WTC11 (cell line): ENCODE measurements around the gene NIN. TPM values are rescaled to one million over a fixed set of nuclear protein-coding genes. Genes with fewer than 3 reads are reported as not detected.
"Not testable (repeated sequence)": the region's sequence is repeated elsewhere in the genome, so short reads cannot be mapped to it uniquely, and the experiment has no call there.

Experiments
- ATAC-seq: fragments of 200-7000 bp; cut with Tn5 transposase; 2 replicates; pipeline ENCODE4 v1.10.0; 2021; ENCODE audit warnings: mild to moderate bottlenecking, moderate library complexity
- CTCF ChIA-PET: fragments of 300-600 bp; sonication (Branson Sonifier 250); formaldehyde crosslinking; loops from one replicate; lab custom pipeline; 2021; ENCODE audit warnings: antibody characterized with exemption; lab: Charles Lee
- POLR2A ChIA-PET: fragments of 350-600 bp; sonication (Branson Sonifier 250); formaldehyde crosslinking; loops from one replicate; lab custom pipeline; 2021; ENCODE audit warnings: antibody characterized with exemption; lab: Charles Lee
- DNase-seq: peaks from one replicate; pipeline ENCODE4 v3.0.0; 2021; ENCODE audit warnings: low spot score
- H3K27ac Mint-ChIP-seq: 2 replicates; pipeline ENCODE4 v1.8.0; 2021; ENCODE audit warnings: mixed read lengths
- H3K27me3 Mint-ChIP-seq: 2 replicates; pipeline ENCODE4 v1.8.0; 2021; ENCODE audit warnings: low read depth, mild to moderate bottlenecking, moderate library complexity, mixed read lengths
- H3K36me3 Mint-ChIP-seq: 2 replicates; pipeline ENCODE4 v1.8.0; 2021; ENCODE audit warnings: mixed read lengths
- H3K4me1 Mint-ChIP-seq: 2 replicates; pipeline ENCODE4 v1.8.0; 2022; ENCODE audit warnings: mixed read lengths
- H3K4me3 Mint-ChIP-seq: 2 replicates; pipeline ENCODE4 v1.8.0; 2021; ENCODE audit warnings: mild to moderate bottlenecking, moderate library complexity, mixed read lengths
- H3K9me3 Mint-ChIP-seq: 2 replicates; pipeline ENCODE4 v1.8.0; 2021; ENCODE audit warnings: mixed read lengths
- ATF2 ChIP-seq: sonication (generic); formaldehyde crosslinking; IDR thresholded peaks from 2 replicates; pipeline ENCODE4 v1.8.1; 2022; ENCODE audit warnings: low read depth, missing genetic modification reagents, borderline replicate concordance
- FOXP4 ChIP-seq: sonication (generic); formaldehyde crosslinking; IDR thresholded peaks from 2 replicates; pipeline ENCODE4 v1.8.0; 2022; ENCODE audit warnings: mild to moderate bottlenecking, missing genetic modification reagents
- NR3C1 ChIP-seq: sonication (generic); formaldehyde crosslinking; conservative IDR thresholded peaks from 2 replicates; pipeline ENCODE4 v1.8.1; 2023; ENCODE audit warnings: low read depth, mild to moderate bottlenecking, missing genetic modification reagents
- PRRX2 ChIP-seq: fragments of 250-450 bp; sonication (Bioruptor Pico); IDR thresholded peaks from 2 replicates; pipeline ENCODE4 v1.8.0; 2021; ENCODE audit warnings: mild to moderate bottlenecking
- SMAD4 ChIP-seq: sonication (generic); formaldehyde crosslinking; IDR thresholded peaks from 2 replicates; pipeline ENCODE4 v1.8.0; 2022; ENCODE audit warnings: mild to moderate bottlenecking, missing genetic modification reagents
- TP53 ChIP-seq: sonication (generic); formaldehyde crosslinking; IDR thresholded peaks from 2 replicates; pipeline ENCODE4 v1.8.1; 2023; ENCODE audit warnings: mild to moderate bottlenecking, missing genetic modification reagents
- USF2 ChIP-seq: sonication (generic); formaldehyde crosslinking; IDR thresholded peaks from 2 replicates; pipeline ENCODE4 v1.8.1; 2023; ENCODE audit warnings: mild to moderate bottlenecking, missing genetic modification reagents, moderate library complexity
- ZNF138 ChIP-seq: sonication (generic); formaldehyde crosslinking; conservative IDR thresholded peaks from 2 replicates; pipeline ENCODE4 v1.8.1; 2022; ENCODE audit warnings: mild to moderate bottlenecking, moderate library complexity, missing genetic modification reagents
- ZNF232 ChIP-seq: sonication (generic); formaldehyde crosslinking; IDR thresholded peaks from 2 replicates; pipeline ENCODE4 v1.8.0; 2022; ENCODE audit warnings: mild to moderate bottlenecking, missing genetic modification reagents
- ZNF512 ChIP-seq: sonication (generic); formaldehyde crosslinking; IDR thresholded peaks from 2 replicates; pipeline ENCODE4 v1.8.1; 2022; ENCODE audit warnings: missing genetic modification reagents, borderline replicate concordance
- ZNF532 ChIP-seq: fragments of 250-450 bp; sonication (Bioruptor Pico); IDR thresholded peaks from 2 replicates; pipeline ENCODE4 v1.9.0; 2021; ENCODE audit warnings: mild to moderate bottlenecking, borderline replicate concordance
- ZNF671 ChIP-seq: fragments of 250-450 bp; sonication (Bioruptor Pico); IDR thresholded peaks from 2 replicates; pipeline ENCODE4 v1.8.0; 2021; ENCODE audit warnings: mild to moderate bottlenecking
- ZSCAN18 ChIP-seq: fragments of 250-450 bp; sonication (Bioruptor Pico); IDR thresholded peaks from 2 replicates; pipeline ENCODE4 v2.1.2; 2022; ENCODE audit warnings: mild to moderate bottlenecking, moderate library complexity
- total RNA-seq: library from RNA; stranded (reverse); gene quantifications from 3 replicates; pipeline ENCODE4 v1.2.3, GENCODE V29; 2021

NIN gene
- total RNA-seq, 1 experiment from 2014 or later = 23.8 TPM

GRCh38 chr14:50820786-50821509 is 10.0 kb downstream of the NIN start (continued):
- no peak for TF ChIP-seq ZNF512 (CRISPR knock-in tag)
- TF ChIP-seq, all 79 proteins: peak for 0

GRCh38 chr14:50819303-50819702 is 11.7 kb downstream of the NIN start:
- ATAC-seq, H3K27ac Mint-ChIP-seq, CTCF ChIA-PET: not testable (repeated sequence)

GRCh38 chr14:50816395-50817047 is 14.4 kb downstream of the NIN start:
- Mint-ChIP-seq H3K36me3 (peaks cover 17% of the 10 kb centered on the region), H3K4me1 (peaks cover 45% of the 10 kb centered on the region), H3K27ac (no peak overlapping the region), H3K27me3 (peaks cover 4% of the 10 kb centered on the region), H3K4me3 (no peak overlapping the region), H3K9me3 (peaks cover 14% of the 10 kb centered on the region)
- DNase-seq (no peak), ATAC-seq (no peak)
- ChIA-PET CTCF (interaction anchor here (0.6 to 2.4 kb wide), 2 partner anchors 44 to 693 kb away, joined by 3 to 9 read pairs; no protein-coding TSS in a partner anchor), POLR2A (no interaction called here)
- TF ChIP-seq ATF2 (CRISPR knock-in tag) = no peak
- TF ChIP-seq ZNF532 (CRISPR knock-in tag) = no peak
- TF ChIP-seq SMAD4 (CRISPR knock-in tag) = no peak
- no peak for TF ChIP-seq USF2
- TF ChIP-seq FOXP4 (CRISPR knock-in tag) = no peak
- TF ChIP-seq ZSCAN18 = no peak
- no peak for TF ChIP-seq NR3C1 (CRISPR knock-in tag)
- TF ChIP-seq PRRX2 (CRISPR knock-in tag) = no peak
- no peak for TF ChIP-seq TP53 (CRISPR knock-in tag)
- no peak for TF ChIP-seq ZNF138 (CRISPR knock-in tag)
- no peak for TF ChIP-seq ZNF671 (CRISPR knock-in tag)
- TF ChIP-seq ZNF232 (CRISPR knock-in tag) = no peak

More at GRCh38 chr14:50819303-50819702, 11.7 kb downstream of the NIN start:
- peaks cover 32% of the 10 kb centered on the region for H3K27me3 Mint-ChIP-seq
- H3K4me3 Mint-ChIP-seq, POLR2A ChIA-PET, DNase-seq: not testable (repeated sequence)
- peaks cover 12% of the 10 kb centered on the region for H3K9me3 Mint-ChIP-seq
- H3K36me3 Mint-ChIP-seq = peaks cover 19% of the 10 kb centered on the region
- H3K4me1 Mint-ChIP-seq = peaks cover 52% of the 10 kb centered on the region
